Activated T-cell treated with anti-CD3 and anti-CD28 coated beads, Interleukin-2, amount 50 U/mL, for 72 hours (primary cell): Measurements from ENCODE around the gene PSMD6. TPM values are rescaled to one million over a fixed set of nuclear protein-coding genes. Genes with fewer than 3 reads are reported as not detected.

Experiments used
- ATAC-seq, 2 donors: fragments of 150-1000 bp; cut with Tn5 transposase; replicated peaks in 1 of 2; 2 replicates each; pipeline ENCODE4 v1.10.0; 2021; ENCODE audit warnings: moderate library complexity in 2 of 2, mild to moderate bottlenecking in 1 of 2
- DNase-seq, 2 donors: peaks; one replicate each; pipeline ENCODE4 v3.0.0; 2021 to 2022; ENCODE audit warnings: mixed read lengths in 1 of 2
- H3K27ac Mint-ChIP-seq: one replicate; pipeline ENCODE4 v1.8.0; 2022; ENCODE audit warnings: mild to moderate bottlenecking, moderate library complexity, mixed read lengths
- H3K27me3 Mint-ChIP-seq: one replicate; pipeline ENCODE4 v1.8.0; 2022; ENCODE audit warnings: low read depth, mixed read lengths
- H3K36me3 Mint-ChIP-seq, 2 donors: one replicate each; pipeline ENCODE4 v1.8.0; 2022; ENCODE audit warnings: mixed read lengths in 2 of 2, mild to moderate bottlenecking in 1 of 2; ENCODE audit not compliant: insufficient read depth in 2 of 2
- H3K4me1 Mint-ChIP-seq: one replicate; pipeline ENCODE4 v1.8.0; 2022; ENCODE audit warnings: low read depth, mixed read lengths
- H3K4me3 Mint-ChIP-seq, 2 donors: one replicate each; pipeline ENCODE4 v1.8.0; 2022; ENCODE audit warnings: mild to moderate bottlenecking in 2 of 2, mixed read lengths in 2 of 2, moderate library complexity in 2 of 2
- H3K9me3 Mint-ChIP-seq, 2 donors: one replicate each; pipeline ENCODE4 v1.8.0; 2022; ENCODE audit warnings: mixed read lengths in 2 of 2
- total RNA-seq, 2 donors: library from RNA; stranded (reverse); gene quantifications; one replicate each; pipeline ENCODE4 v1.2.3, GENCODE V29; 2022

PSMD6 gene
- total RNA-seq, 2 donors from 2014 or later = 83.4 to 90.3 TPM

DNA sequence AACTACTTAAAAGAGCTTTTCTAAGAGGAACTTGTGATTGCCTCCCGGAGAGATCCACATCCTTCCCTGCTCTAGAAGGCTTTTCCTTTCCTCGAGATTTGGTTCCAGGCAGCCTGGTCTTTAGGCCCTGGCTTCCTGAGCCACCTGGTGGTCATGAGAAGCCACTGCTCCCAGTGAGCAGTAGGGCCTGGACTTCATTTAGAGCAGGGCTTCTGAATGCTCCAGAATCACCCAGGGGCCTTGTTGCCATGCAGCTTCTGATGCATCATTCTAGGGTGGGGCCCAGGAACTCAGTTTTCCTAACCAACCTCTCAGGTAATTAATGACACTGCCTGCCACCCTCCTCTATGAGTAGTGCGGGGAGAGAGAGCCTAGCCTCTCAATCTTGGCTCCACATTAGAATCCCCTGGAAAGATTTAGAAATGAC lies 29.6 kb downstream of the PSMD6 start:
- H3K4me3 Mint-ChIP-seq = no peak overlapping the region
- H3K4me1 Mint-ChIP-seq = peaks cover 20% of the 10 kb centered on the region
- peak; percentile 42 to 49 for DNase-seq
- peaks cover 15 to 26% of the 10 kb centered on the region in 2 donors for H3K36me3 Mint-ChIP-seq
- ATAC-seq = peak; percentile 76 to 86
- peak overlapping the region; percentile 66 for H3K27ac Mint-ChIP-seq
- H3K27me3 Mint-ChIP-seq = no peaks in the 10 kb centered on the region
- H3K9me3 Mint-ChIP-seq = no peaks in the 10 kb centered on the region

DNA sequence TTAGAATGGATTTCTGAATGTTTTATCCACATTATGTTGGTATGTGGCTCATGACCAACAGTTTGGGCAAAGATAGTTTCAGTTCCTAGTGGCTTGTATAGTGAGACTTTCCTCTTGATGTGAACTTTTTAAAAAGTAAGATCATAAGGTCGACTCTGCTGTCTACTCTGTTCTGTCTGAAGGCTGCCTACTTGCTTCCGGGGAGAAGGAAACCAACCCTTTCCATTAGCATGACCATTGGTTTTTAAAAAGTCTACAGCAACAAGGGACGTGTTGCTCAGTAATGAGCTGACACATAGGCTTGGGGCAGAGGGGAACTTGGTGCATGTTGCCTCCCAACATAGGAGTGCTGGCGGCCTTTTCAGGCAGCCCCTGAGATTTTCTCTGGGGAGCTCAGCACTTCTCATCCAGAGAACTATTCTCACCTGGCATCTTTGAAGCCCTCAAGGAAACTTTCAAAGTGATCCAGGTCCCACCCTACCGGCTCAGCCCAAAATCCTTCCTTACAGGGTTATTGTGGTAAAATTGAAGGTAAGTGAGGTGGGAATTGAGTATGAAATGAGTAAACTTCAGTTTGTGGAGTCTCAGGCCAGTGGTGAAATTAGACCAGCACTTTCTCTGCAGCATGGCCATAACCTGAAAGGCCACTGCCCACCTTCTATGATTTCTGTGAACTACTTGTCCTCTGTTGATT lies 30.6 kb downstream of the PSMD6 start:
- no peak overlapping the region for H3K4me3 Mint-ChIP-seq
- ATAC-seq (no peak), DNase-seq (no peak)
- H3K4me1 Mint-ChIP-seq = peaks cover 20% of the 10 kb centered on the region
- H3K9me3 Mint-ChIP-seq = no peaks in the 10 kb centered on the region
- no peaks in the 10 kb centered on the region for H3K27me3 Mint-ChIP-seq
- H3K27ac Mint-ChIP-seq = no peak overlapping the region
- H3K36me3 Mint-ChIP-seq = peaks cover 17 to 28% of the 10 kb centered on the region in 2 donors

- ATAC-seq (no peak), DNase-seq (no peak)
- Mint-ChIP-seq H3K27ac (peak overlapping the region; percentile 80), H3K9me3 (no peaks in the 10 kb centered on the region), H3K27me3 (no peaks in the 10 kb centered on the region), H3K36me3 (peaks cover 15 to 24% of the 10 kb centered on the region in 2 donors), H3K4me1 (peaks cover 20% of the 10 kb centered on the region), H3K4me3 (no peak overlapping the region)
Measured at GRCh38 chr3:63991666-63992065, 31.6 kb downstream of the PSMD6 start.

GRCh38 chr3:63990733-63991132 lies 32.6 kb downstream of the PSMD6 start:
- DNase-seq = no peak
- Mint-ChIP-seq H3K27me3 (no peaks in the 10 kb centered on the region), H3K4me3 (no peak overlapping the region), H3K4me1 (peaks cover 20% of the 10 kb centered on the region), H3K36me3 (peaks cover 11 to 16% of the 10 kb centered on the region in 2 donors), H3K9me3 (no peaks in the 10 kb centered on the region), H3K27ac (peak overlapping the region; percentile 80)
- ATAC-seq = no peak

DNA sequence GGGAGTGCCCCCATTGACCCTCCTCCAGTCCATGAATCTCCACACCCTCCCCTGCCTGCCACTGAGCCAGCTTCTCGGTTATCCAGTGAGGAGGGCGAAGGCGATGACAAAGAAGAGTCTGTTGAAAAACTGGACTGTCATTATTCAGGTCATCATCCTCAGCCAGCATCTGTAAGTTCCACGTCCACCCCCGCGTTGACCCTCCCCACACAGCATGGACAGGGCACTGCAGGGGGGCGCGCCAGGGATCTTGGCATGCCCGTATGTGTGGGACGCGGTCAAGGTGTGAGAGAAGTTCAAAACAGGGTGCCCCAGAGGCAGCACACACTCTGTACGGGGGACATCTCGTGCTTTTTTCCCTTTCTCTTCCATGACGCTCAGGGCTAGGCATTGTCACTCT lies 33.1 kb downstream of the PSMD6 start:
- ATAC-seq (no peak), DNase-seq (no peak)
- no peaks in the 10 kb centered on the region for H3K9me3 Mint-ChIP-seq
- H3K27me3 Mint-ChIP-seq = no peaks in the 10 kb centered on the region
- H3K36me3 Mint-ChIP-seq = peaks cover 9 to 17% of the 10 kb centered on the region in 2 donors
- peaks cover 22% of the 10 kb centered on the region for H3K4me1 Mint-ChIP-seq
- peak overlapping the region; percentile 80 for H3K27ac Mint-ChIP-seq
- H3K4me3 Mint-ChIP-seq = no peak overlapping the region

GRCh38 chr3:63988943-63989342 lies 34.4 kb downstream of the PSMD6 start:
- Mint-ChIP-seq H3K4me1 (peaks cover 22% of the 10 kb centered on the region), H3K27ac (peak overlapping the region; percentile 10)

DNA sequence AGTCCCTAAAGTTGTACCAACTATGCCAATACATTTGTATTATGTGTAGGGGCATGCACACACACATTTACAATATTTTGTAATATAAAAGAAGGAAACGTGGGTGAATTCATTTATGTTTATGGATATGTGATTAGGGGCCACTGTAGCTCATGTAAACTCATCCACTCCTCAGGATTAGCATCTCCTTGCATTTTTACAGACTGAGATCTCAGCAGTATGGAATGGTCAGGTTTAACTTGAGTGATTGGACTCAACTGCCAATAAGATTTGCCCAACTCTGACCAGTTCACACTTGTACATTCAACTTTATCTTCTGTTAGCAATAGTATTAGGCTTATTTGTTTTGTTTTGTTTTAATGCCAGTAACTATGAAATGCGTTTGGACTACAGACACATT lies 36.5 kb downstream of the PSMD6 start:
- peaks cover 16 to 29% of the 10 kb centered on the region in 2 donors for H3K36me3 Mint-ChIP-seq
- H3K4me1 Mint-ChIP-seq = peaks cover 29% of the 10 kb centered on the region
- ATAC-seq = no peak

More at GRCh38 chr3:63988943-63989342, 34.4 kb downstream of the PSMD6 start:
- H3K4me3 Mint-ChIP-seq = no peak overlapping the region
- H3K36me3 Mint-ChIP-seq = peaks cover 13 to 21% of the 10 kb centered on the region in 2 donors
- no peaks in the 10 kb centered on the region for H3K27me3 Mint-ChIP-seq
- ATAC-seq (no peak), DNase-seq (no peak)
- H3K9me3 Mint-ChIP-seq = no peaks in the 10 kb centered on the region

DNA sequence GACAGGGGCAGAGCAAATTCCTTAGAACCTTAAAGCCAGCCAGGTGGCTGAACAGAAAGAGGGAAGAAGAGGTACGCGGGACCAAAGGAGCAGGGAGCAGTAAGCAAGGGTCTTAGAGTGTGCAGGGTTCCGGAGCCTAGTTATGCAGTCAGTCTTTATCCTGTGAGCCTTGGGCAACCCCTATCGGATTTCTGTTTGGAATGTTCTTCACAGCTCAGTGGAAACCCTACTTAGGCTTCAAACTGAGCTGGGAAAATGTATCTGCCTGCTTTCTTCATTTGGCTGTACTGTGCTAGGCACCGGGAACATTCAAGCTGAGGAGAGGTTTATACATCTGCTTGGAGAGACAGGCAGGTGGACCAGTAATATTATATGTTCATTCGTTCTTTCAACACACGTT lies 37.1 kb downstream of the PSMD6 start:
- peaks cover 29% of the 10 kb centered on the region for H3K4me1 Mint-ChIP-seq
- H3K36me3 Mint-ChIP-seq = peaks cover 16 to 30% of the 10 kb centered on the region in 2 donors
- no peaks in the 10 kb centered on the region for H3K27me3 Mint-ChIP-seq
- no peak for DNase-seq
- no peak for ATAC-seq
- no peaks in the 10 kb centered on the region for H3K9me3 Mint-ChIP-seq
- H3K27ac Mint-ChIP-seq = peak overlapping the region; percentile 40
- no peak overlapping the region for H3K4me3 Mint-ChIP-seq

More for the DNA sequence above, 36.5 kb downstream of the PSMD6 start:
- Mint-ChIP-seq H3K9me3 (no peaks in the 10 kb centered on the region), H3K27ac (peak overlapping the region; percentile 40), H3K27me3 (no peaks in the 10 kb centered on the region), H3K4me3 (no peak overlapping the region)
- DNase-seq = no peak

- ATAC-seq (peak; percentile 55 to 58), DNase-seq (no peak)
- peaks cover 17 to 39% of the 10 kb centered on the region in 2 donors for H3K36me3 Mint-ChIP-seq
- H3K27ac Mint-ChIP-seq = peak overlapping the region; percentile 55
- H3K9me3 Mint-ChIP-seq = no peaks in the 10 kb centered on the region
- no peak overlapping the region for H3K4me3 Mint-ChIP-seq
- no peaks in the 10 kb centered on the region for H3K27me3 Mint-ChIP-seq
- H3K4me1 Mint-ChIP-seq = peaks cover 45% of the 10 kb centered on the region
Measured at GRCh38 chr3:63984391-63984790, 38.9 kb downstream of the PSMD6 start.

DNA sequence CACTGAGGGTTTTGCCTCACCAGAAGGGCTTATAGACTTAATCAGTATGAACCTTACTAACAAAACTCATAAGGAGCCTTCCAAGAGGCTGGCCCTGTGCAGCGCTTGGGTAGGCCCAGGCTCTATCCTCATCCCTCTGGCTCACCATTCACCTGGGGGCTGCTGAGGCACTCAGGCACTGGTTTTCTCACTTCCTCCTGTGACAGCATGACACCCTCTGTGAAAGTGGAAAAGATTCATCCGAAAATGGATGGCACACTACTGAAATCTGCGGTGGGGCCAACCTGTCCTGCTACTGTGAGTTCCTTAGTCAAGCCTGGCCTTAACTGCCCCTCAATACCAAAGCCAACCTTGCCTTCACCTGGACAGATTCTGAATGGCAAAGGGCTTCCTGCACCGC lies 41.3 kb downstream of the PSMD6 start:
- Mint-ChIP-seq H3K27ac (peak overlapping the region; percentile 84), H3K4me3 (no peak overlapping the region), H3K4me1 (peaks cover 69% of the 10 kb centered on the region), H3K36me3 (peaks cover 15 to 38% of the 10 kb centered on the region in 2 donors), H3K27me3 (no peaks in the 10 kb centered on the region), H3K9me3 (no peaks in the 10 kb centered on the region)
- DNase-seq (no peak), ATAC-seq (no peak)

GRCh38 chr3:63980830-63981498 lies 42.3 kb downstream of the PSMD6 start:
- ATAC-seq = peak in 1 of 2 donors; percentile 7
- H3K9me3 Mint-ChIP-seq = no peaks in the 10 kb centered on the region
- H3K36me3 Mint-ChIP-seq = peaks cover 15 to 38% of the 10 kb centered on the region in 2 donors
- no peaks in the 10 kb centered on the region for H3K27me3 Mint-ChIP-seq
- DNase-seq = no peak
- peaks cover 79% of the 10 kb centered on the region for H3K4me1 Mint-ChIP-seq
- H3K4me3 Mint-ChIP-seq = no peak overlapping the region
- H3K27ac Mint-ChIP-seq = peak overlapping the region; percentile 43

- Mint-ChIP-seq H3K27me3 (no peaks in the 10 kb centered on the region), H3K4me1 (peaks cover 79% of the 10 kb centered on the region), H3K27ac (peak overlapping the region; percentile 97), H3K9me3 (no peaks in the 10 kb centered on the region), H3K36me3 (peaks cover 12 to 31% of the 10 kb centered on the region in 2 donors), H3K4me3 (peak overlapping the region; percentile 81 to 96)
- DNase-seq (no peak), ATAC-seq (peak; percentile 28 to 38)
Measured at GRCh38 chr3:63980019-63980418, 43.3 kb downstream of the PSMD6 start.

- ATAC-seq = peak; percentile 31 to 33
- no peaks in the 10 kb centered on the region for H3K27me3 Mint-ChIP-seq
- no peaks in the 10 kb centered on the region for H3K9me3 Mint-ChIP-seq
- peak overlapping the region; percentile 81 to 96 for H3K4me3 Mint-ChIP-seq
- H3K27ac Mint-ChIP-seq = peak overlapping the region; percentile 97
- H3K4me1 Mint-ChIP-seq = peaks cover 82% of the 10 kb centered on the region
- peaks cover 9 to 25% of the 10 kb centered on the region in 2 donors for H3K36me3 Mint-ChIP-seq
- DNase-seq = no peak
Measured at GRCh38 chr3:63979093-63979885, 44.0 kb downstream of the PSMD6 start.
